K562 (cell line): ENCODE results near the gene TXNIP. TPM values are rescaled to one million over a fixed set of nuclear protein-coding genes. Genes with fewer than 3 reads are reported as not detected.
A peak's percentile ranks its signal among the peaks of the same experiment; 100 is the strongest.

Experiments
- BRF2 ChIP-seq: IDR thresholded peaks from 3 replicates; pipeline ENCODE4 v1.6.1; 2011; ENCODE audit warnings: borderline replicate concordance, mild to moderate bottlenecking; ENCODE audit not compliant: insufficient read length, insufficient read depth
- ELF2 ChIP-seq: fragments of 250-450 bp; sonication (Bioruptor Pico); IDR thresholded peaks from 2 replicates; pipeline ENCODE4 v1.5.0; 2021; ENCODE audit warnings: mild to moderate bottlenecking
- ELF4 ChIP-seq: fragments of 450-650 bp; formaldehyde crosslinking; IDR thresholded peaks from 2 replicates; pipeline ENCODE4 v1.4.0; 2022; ENCODE audit warnings: missing genetic modification characterization
- GTF2F1 ChIP-seq: IDR thresholded peaks from 2 replicates; pipeline ENCODE4 v1.6.1; 2011; ENCODE audit warnings: low read depth, low read length, improper control_type of control experiment
- HIVEP1 ChIP-seq: fragments of 250-450 bp; sonication (Bioruptor Pico); IDR thresholded peaks from 2 replicates; pipeline ENCODE4 v1.4.0; 2020; ENCODE audit warnings: mild to moderate bottlenecking
- HNRNPH1 ChIP-seq: fragments of 200-400 bp; formaldehyde crosslinking; optimal IDR thresholded peaks from 2 replicates; pipeline ENCODE3; 2017; ENCODE audit warnings: low read depth, mild to moderate bottlenecking, low read length, moderate library complexity
- NFXL1 ChIP-seq: fragments of 450-650 bp; formaldehyde crosslinking; IDR thresholded peaks from 2 replicates; pipeline ENCODE4 v1.4.0; 2021; ENCODE audit warnings: mild to moderate bottlenecking
- RBM15 ChIP-seq: fragments of 200-400 bp; formaldehyde crosslinking; IDR thresholded peaks from 2 replicates; pipeline ENCODE4 v1.6.1; 2018; ENCODE audit warnings: mild to moderate bottlenecking, low read length, moderate library complexity; ENCODE audit not compliant: insufficient read depth
- RFX7 ChIP-seq: fragments of 250-450 bp; sonication (Bioruptor Pico); IDR thresholded peaks from 2 replicates; pipeline ENCODE4 v1.5.1; 2021; ENCODE audit warnings: mild to moderate bottlenecking
- SMAD1 ChIP-seq: fragments of 150-350 bp; IDR thresholded peaks from 2 replicates; pipeline ENCODE4 v1.6.1; 2014; ENCODE audit warnings: low read length, low read depth; ENCODE audit not compliant: partially characterized antibody
- ZFP1 ChIP-seq: fragments of 450-650 bp; formaldehyde crosslinking; IDR thresholded peaks from 2 replicates; pipeline ENCODE4 v1.4.0; 2020; ENCODE audit warnings: mild to moderate bottlenecking, mixed read lengths
- ZNF12 ChIP-seq: sonication (generic); formaldehyde crosslinking; IDR thresholded peaks from 2 replicates; pipeline ENCODE4 v1.4.0; 2020; ENCODE audit warnings: mild to moderate bottlenecking, missing genetic modification reagents
- ZNF316 ChIP-seq: fragments of 450-650 bp; IDR thresholded peaks from 2 replicates; pipeline ENCODE4 v1.6.1; 2016
- ZNF785 ChIP-seq: fragments of 250-450 bp; sonication (Bioruptor Pico); IDR thresholded peaks from 2 replicates; pipeline ENCODE4 v1.4.0; 2020; ENCODE audit warnings: mild to moderate bottlenecking
- polyA plus RNA-seq, 8 experiments: library from polyadenylated mRNA; depleted of rRNA in 4 of 8; stranded (reverse) in 5 of 8; unstranded in 3 of 8; fragments of >200 nt; fragmentation: Nextera tagmentation in 2 of 8; fragmentation: Illumina TruSeq in 1 of 8; extraction: Ambion mirVana in 2 of 8; extraction: Trizol in 1 of 8; gene quantifications; 2 replicates each; pipeline versions ENCODE4 v1.2.1 to v1.2.3, GENCODE V29; 2011 to 2014; ENCODE audit warnings: inconsistent platforms in 1 of 8, missing spikeins in 1 of 8
- total RNA-seq, 7 experiments: library from RNA; depleted of rRNA in 6 of 7; stranded (reverse); fragments of >200 nt in 6 of 7; fragmentation: Illumina TruSeq in 2 of 7; extraction: Trizol in 2 of 7; gene quantifications; 2 replicates each; pipeline versions ENCODE4 v1.2.1 to v1.2.3, GENCODE V29; 2011 to 2021; ENCODE audit warnings: low replicate concordance in 1 of 7
- TF ChIP-seq, protein P1 (sequence below): fragments of 450-650 bp; formaldehyde crosslinking; conservative IDR thresholded peaks from 2 replicates; pipeline ENCODE4 v1.4.0; 2022; ENCODE audit warnings: mild to moderate bottlenecking, missing genetic modification characterization
- TF ChIP-seq, protein P2 (sequence below): fragments of 250-450 bp; sonication (Bioruptor Pico); IDR thresholded peaks from 2 replicates; pipeline ENCODE4 v1.5.1; 2021; ENCODE audit warnings: mild to moderate bottlenecking
- TF ChIP-seq, protein P3 (sequence below): fragments of 450-650 bp; IDR thresholded peaks from 2 replicates; pipeline ENCODE4 v1.6.1; 2016; ENCODE audit warnings: low read depth

The TXNIP gene
- total and polyA plus RNA-seq, 9 of the 15 experiments (the other 6 are each of a cell fraction or from before 2014, with no cell fraction given), result 120 to 499 (median 257) TPM

GRCh38 chr1:146021622-146022402 lies 25.4 kb upstream of the TXNIP start, which contains the start of gene HJV (continued):
- TF ChIP-seq ELF4 (CRISPR knock-in tag) (no peak), SMAD1 (no peak), ZNF12 (CRISPR knock-in tag) (no peak), HIVEP1 (CRISPR knock-in tag) (no peak), GTF2F1 (no peak), ZFP1 (no peak), HNRNPH1 (no peak), ZNF316 (peak; percentile 35; the same call in 1 of the 2 replicates), ELF2 (CRISPR knock-in tag) (no peak), ZNF785 (CRISPR knock-in tag) (no peak), BRF2 (no peak), NFXL1 (no peak), RBM15 (no peak), RFX7 (CRISPR knock-in tag) (no peak)
- TF ChIP-seq, protein P1, sequence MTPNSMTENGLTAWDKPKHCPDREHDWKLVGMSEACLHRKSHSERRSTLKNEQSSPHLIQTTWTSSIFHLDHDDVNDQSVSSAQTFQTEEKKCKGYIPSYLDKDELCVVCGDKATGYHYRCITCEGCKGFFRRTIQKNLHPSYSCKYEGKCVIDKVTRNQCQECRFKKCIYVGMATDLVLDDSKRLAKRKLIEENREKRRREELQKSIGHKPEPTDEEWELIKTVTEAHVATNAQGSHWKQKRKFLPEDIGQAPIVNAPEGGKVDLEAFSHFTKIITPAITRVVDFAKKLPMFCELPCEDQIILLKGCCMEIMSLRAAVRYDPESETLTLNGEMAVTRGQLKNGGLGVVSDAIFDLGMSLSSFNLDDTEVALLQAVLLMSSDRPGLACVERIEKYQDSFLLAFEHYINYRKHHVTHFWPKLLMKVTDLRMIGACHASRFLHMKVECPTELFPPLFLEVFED, result no peak
- TF ChIP-seq, protein P2, sequence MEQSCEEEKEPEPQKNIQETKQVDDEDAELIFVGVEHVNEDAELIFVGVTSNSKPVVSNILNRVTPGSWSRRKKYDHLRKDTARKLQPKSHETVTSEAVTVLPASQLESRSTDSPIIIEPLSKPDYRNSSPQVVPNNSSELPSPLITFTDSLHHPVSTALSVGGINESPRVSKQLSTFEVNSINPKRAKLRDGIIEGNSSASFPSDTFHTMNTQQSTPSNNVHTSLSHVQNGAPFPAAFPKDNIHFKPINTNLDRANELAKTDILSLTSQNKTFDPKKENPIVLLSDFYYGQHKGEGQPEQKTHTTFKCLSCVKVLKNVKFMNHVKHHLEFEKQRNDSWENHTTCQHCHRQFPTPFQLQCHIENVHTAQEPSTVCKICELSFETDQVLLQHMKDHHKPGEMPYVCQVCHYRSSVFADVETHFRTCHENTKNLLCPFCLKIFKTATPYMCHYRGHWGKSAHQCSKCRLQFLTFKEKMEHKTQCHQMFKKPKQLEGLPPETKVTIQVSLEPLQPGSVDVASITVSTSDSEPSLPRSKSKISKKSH (CRISPR knock-in tag), result no peak
- TF ChIP-seq, protein P3, sequence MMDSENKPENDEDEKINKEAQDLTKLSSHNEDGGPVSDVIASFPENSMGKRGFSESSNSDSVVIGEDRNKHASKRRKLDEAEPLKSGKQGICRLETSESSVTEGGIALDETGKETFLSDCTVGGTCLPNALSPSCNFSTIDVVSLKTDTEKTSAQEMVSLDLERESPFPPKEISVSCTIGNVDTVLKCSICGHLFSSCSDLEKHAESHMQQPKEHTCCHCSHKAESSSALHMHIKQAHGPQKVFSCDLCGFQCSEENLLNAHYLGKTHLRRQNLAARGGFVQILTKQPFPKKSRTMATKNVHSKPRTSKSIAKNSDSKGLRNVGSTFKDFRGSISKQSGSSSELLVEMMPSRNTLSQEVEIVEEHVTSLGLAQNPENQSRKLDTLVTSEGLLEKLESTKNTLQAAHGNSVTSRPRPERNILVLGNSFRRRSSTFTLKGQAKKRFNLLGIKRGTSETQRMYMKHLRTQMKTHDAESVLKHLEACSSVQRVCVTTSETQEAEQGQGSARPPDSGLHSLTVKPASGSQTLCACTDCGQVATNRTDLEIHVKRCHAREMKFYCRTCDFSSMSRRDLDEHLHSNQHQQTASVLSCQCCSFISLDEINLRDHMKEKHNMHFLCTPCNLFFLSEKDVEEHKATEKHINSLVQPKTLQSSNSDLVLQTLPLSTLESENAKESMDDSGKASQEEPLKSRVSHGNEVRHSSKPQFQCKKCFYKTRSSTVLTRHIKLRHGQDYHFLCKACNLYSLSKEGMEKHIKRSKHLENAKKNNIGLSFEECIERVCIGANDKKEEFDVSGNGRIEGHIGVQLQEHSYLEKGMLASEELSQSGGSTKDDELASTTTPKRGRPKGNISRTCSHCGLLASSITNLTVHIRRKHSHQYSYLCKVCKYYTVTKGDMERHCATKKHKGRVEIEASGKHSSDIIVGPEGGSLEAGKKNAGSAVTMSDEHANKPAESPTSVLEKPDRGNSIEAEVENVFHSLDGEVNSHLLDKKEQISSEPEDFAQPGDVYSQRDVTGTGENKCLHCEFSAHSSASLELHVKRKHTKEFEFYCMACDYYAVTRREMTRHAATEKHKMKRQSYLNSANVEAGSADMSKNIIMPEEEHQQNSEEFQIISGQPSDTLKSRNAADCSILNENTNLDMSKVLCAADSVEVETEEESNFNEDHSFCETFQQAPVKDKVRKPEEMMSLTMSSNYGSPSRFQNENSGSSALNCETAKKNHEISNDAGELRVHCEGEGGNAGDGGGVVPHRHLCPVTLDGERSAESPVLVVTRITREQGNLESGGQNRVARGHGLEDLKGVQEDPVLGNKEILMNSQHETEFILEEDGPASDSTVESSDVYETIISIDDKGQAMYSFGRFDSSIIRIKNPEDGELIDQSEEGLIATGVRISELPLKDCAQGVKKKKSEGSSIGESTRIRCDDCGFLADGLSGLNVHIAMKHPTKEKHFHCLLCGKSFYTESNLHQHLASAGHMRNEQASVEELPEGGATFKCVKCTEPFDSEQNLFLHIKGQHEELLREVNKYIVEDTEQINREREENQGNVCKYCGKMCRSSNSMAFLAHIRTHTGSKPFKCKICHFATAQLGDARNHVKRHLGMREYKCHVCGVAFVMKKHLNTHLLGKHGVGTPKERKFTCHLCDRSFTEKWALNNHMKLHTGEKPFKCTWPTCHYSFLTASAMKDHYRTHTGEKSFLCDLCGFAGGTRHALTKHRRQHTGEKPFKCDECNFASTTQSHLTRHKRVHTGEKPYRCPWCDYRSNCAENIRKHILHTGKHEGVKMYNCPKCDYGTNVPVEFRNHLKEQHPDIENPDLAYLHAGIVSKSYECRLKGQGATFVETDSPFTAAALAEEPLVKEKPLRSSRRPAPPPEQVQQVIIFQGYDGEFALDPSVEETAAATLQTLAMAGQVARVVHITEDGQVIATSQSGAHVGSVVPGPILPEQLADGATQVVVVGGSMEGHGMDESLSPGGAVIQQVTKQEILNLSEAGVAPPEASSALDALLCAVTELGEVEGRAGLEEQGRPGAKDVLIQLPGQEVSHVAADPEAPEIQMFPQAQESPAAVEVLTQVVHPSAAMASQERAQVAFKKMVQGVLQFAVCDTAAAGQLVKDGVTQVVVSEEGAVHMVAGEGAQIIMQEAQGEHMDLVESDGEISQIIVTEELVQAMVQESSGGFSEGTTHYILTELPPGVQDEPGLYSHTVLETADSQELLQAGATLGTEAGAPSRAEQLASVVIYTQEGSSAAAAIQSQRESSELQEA, result no peak
